Endodermal cell (in vitro differentiated cells): Measurements from ENCODE around the gene TATDN3. TPM values are rescaled to one million over a fixed set of nuclear protein-coding genes. Genes with fewer than 3 reads are reported as not detected.

Experiments
- DNase-seq: peaks from one replicate; pipeline ENCODE4 v3.0.0-alpha.2; 2017
- H3K27ac ChIP-seq: 2 replicates; pipeline ENCODE4 v1.5.1; 2013; ENCODE audit warnings: mild to moderate bottlenecking, low read depth, low read length, moderate library complexity
- H3K27me3 ChIP-seq: 2 replicates; pipeline ENCODE4 v1.6.1; 2013; ENCODE audit warnings: mild to moderate bottlenecking, low read length, moderate library complexity; ENCODE audit not compliant: insufficient read depth, control insufficient read depth, poor library complexity, severe bottlenecking
- H3K36me3 ChIP-seq: 2 replicates; pipeline ENCODE4 v1.7.0; 2013; ENCODE audit warnings: mild to moderate bottlenecking, low read length, moderate library complexity; ENCODE audit not compliant: control insufficient read depth, insufficient read depth
- H3K4me1 ChIP-seq: one replicate; pipeline ENCODE4 v1.7.0; 2013; ENCODE audit warnings: low read length; ENCODE audit not compliant: control insufficient read depth, insufficient read depth
- H3K4me3 ChIP-seq: 2 replicates; pipeline ENCODE4 v1.5.1; 2013; ENCODE audit warnings: mild to moderate bottlenecking, low read length, moderate library complexity
- H3K9ac ChIP-seq: 2 replicates; pipeline ENCODE4 v1.6.1; 2013; ENCODE audit warnings: mild to moderate bottlenecking, low read length, moderate library complexity; ENCODE audit not compliant: poor library complexity, severe bottlenecking; ENCODE audit errors: extremely low read depth
- H3K9me3 ChIP-seq: 2 replicates; pipeline ENCODE4 v1.6.1; 2013; ENCODE audit warnings: mild to moderate bottlenecking, low read length, moderate library complexity; ENCODE audit not compliant: control insufficient read depth
- H3K27ac Mint-ChIP-seq: 2 replicates; pipeline ENCODE4 v1.8.0; 2020; ENCODE audit warnings: mixed read lengths
- H3K27me3 Mint-ChIP-seq: 2 replicates; pipeline ENCODE4 v1.8.0; 2021; ENCODE audit warnings: mild to moderate bottlenecking, mixed read lengths; ENCODE audit not compliant: insufficient read depth
- H3K36me3 Mint-ChIP-seq: 2 replicates; pipeline ENCODE4 v1.8.0; 2020; ENCODE audit warnings: low read depth, mixed read lengths
- H3K4me1 Mint-ChIP-seq: 2 replicates; pipeline ENCODE4 v1.8.0; 2020; ENCODE audit warnings: mixed read lengths
- H3K4me3 Mint-ChIP-seq: 2 replicates; pipeline ENCODE4 v1.8.0; 2020; ENCODE audit warnings: mild to moderate bottlenecking, moderate library complexity, mixed read lengths
- H3K9me3 Mint-ChIP-seq: 2 replicates; pipeline ENCODE4 v1.8.0; 2020; ENCODE audit warnings: mild to moderate bottlenecking, mixed read lengths
- WGBS, 2 experiments: methylation state at CpG; one replicate each; pipeline versions ENCODE4 v1.1.5 to v1.1.7; 2013; ENCODE audit warnings: missing lambda C conversion rate in 2 of 2, mixed read lengths in 1 of 2; ENCODE audit not compliant: insufficient coverage in 1 of 2, insufficient read length in 1 of 2; 5-methylcytosine and 5-hydroxymethylcytosine counted together
- total RNA-seq, 2 donors: library from RNA; stranded (reverse); fragmentation: NEBNext Ultra II Directional in 1 of 2; extraction: Animal tissue kit (Norgen Biotek cat#: 25700) in 1 of 2; gene quantifications; 2 replicates in 1 of 2; 3 replicates in 1 of 2; pipeline ENCODE4 v1.2.1, GENCODE V29; 2021
- TF ChIP-seq, protein P1 (sequence below): fragments of 200-600 bp; sonication (generic); conservative IDR thresholded peaks from 2 replicates; pipeline ENCODE4 v1.5.0; 2021; ENCODE audit warnings: antibody characterized with exemption, mild to moderate bottlenecking

The TATDN3 gene
- total RNA-seq, 2 donors from 2014 or later, result 14.9 to 26.3 TPM

DNA sequence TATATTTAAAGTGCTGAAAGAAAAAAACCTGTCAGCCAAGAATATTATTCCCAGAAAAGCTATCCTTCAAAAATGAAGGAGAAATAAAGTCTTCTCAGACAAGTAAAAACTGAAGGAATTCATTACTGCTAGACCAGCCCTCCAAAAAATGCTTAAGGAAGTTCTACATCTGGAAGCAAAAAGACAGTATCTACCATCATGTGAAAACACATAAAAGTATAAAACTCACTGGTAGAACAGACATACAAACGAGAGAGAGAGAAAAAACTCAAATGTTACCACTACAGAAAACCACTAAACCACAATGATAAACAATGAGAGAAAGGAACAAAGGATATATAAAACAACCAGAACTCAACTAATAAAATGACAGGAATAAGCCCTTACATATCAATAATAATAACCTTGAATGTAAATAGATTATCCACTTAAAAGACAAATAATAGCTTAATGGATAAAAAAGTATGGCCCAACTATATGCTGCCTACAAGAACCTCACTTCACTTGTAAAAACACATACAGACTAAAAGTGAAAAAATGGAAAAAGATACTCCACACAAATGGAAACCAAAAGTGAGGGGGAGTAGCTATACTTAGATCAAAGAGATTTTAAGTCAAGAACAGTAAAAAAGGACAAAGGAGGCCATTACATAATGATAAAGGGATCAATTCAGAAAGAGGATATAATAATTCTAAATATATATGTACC lies 22.1 kb upstream of the TATDN3 start:
- Mint-ChIP-seq H3K4me3 (no peak overlapping the region), H3K4me1 (no peaks in the 10 kb centered on the region), H3K36me3 (peaks cover 81% of the 10 kb centered on the region), H3K27me3 (no peaks in the 10 kb centered on the region), H3K27ac (no peak overlapping the region), H3K9me3 (peaks cover 43% of the 10 kb centered on the region)
- H3K27ac ChIP-seq, result no peak overlapping the region
- TF ChIP-seq, protein P1, sequence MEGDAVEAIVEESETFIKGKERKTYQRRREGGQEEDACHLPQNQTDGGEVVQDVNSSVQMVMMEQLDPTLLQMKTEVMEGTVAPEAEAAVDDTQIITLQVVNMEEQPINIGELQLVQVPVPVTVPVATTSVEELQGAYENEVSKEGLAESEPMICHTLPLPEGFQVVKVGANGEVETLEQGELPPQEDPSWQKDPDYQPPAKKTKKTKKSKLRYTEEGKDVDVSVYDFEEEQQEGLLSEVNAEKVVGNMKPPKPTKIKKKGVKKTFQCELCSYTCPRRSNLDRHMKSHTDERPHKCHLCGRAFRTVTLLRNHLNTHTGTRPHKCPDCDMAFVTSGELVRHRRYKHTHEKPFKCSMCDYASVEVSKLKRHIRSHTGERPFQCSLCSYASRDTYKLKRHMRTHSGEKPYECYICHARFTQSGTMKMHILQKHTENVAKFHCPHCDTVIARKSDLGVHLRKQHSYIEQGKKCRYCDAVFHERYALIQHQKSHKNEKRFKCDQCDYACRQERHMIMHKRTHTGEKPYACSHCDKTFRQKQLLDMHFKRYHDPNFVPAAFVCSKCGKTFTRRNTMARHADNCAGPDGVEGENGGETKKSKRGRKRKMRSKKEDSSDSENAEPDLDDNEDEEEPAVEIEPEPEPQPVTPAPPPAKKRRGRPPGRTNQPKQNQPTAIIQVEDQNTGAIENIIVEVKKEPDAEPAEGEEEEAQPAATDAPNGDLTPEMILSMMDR, result no peak
- peaks cover 56% of the 10 kb centered on the region for H3K9me3 ChIP-seq
- H3K9ac ChIP-seq, result no peak overlapping the region
- H3K4me3 ChIP-seq, result peak overlapping the region; percentile 54
- peaks cover 51% of the 10 kb centered on the region for H3K36me3 ChIP-seq
- no peaks in the 10 kb centered on the region for H3K4me1 ChIP-seq
- DNase-seq, result no peak
- 100% methylated on average over 1 of the region's 1 CpG; no CpG with 5 or more reads in 1 of the 2 experiments for WGBS, 2 experiments
- no peaks in the 10 kb centered on the region for H3K27me3 ChIP-seq

DNA sequence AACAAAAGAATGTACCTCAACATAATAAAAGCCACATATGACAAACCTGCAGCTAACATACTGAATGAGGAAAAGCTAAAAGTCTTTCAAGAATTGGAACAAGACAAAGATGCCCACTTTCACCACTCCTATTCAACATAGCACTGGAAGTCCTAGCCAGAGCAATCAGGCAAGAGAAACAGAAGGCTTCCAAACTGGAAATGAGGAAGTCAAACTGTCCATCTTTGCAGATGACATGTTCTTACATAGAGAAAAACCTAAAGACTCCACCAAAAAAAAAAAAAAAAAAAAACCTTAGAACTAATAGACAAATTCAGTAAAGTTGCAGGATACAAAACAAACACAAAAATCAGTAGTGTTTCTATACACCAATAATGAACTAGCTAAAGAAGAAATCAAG lies 20.4 kb upstream of the TATDN3 start:
- Histone ChIP-seq H3K9ac (no peak overlapping the region), H3K4me1 (no peaks in the 10 kb centered on the region), H3K27ac (no peak overlapping the region), H3K9me3 (peaks cover 52% of the 10 kb centered on the region), H3K27me3 (no peaks in the 10 kb centered on the region), H3K36me3 (peaks cover 63% of the 10 kb centered on the region), H3K4me3 (no peak overlapping the region)
- no peak for DNase-seq
- no peaks in the 10 kb centered on the region for H3K27me3 Mint-ChIP-seq
- H3K27ac Mint-ChIP-seq, result no peak overlapping the region
- H3K4me3 Mint-ChIP-seq, result no peak overlapping the region
- peaks cover 80% of the 10 kb centered on the region for H3K36me3 Mint-ChIP-seq
- H3K4me1 Mint-ChIP-seq, result no peaks in the 10 kb centered on the region
- TF ChIP-seq, protein P1, result no peak
- peaks cover 41% of the 10 kb centered on the region for H3K9me3 Mint-ChIP-seq

DNA sequence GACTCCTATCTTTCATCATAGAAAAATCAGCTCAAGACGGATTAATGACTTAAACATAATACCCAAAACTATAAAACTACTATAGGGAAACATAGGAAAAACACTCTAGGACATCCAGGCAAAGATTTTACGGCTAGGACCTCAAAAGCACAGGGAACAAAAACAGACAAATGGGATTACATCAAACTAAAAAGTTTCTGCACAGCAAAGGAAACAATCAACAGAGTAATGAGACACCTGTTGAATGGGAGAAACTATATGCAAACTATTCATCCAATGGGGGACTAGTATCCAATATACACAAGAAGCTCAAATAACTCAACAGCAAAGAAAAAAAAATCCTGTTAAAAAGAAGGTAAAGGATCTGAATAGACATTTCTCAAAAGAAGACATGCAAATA lies 18.7 kb upstream of the TATDN3 start:
- Histone ChIP-seq H3K36me3 (peaks cover 74% of the 10 kb centered on the region), H3K9ac (no peak overlapping the region), H3K27me3 (no peaks in the 10 kb centered on the region), H3K27ac (no peak overlapping the region), H3K9me3 (peaks cover 50% of the 10 kb centered on the region), H3K4me3 (no peak overlapping the region), H3K4me1 (no peaks in the 10 kb centered on the region)
- Mint-ChIP-seq H3K27me3 (no peaks in the 10 kb centered on the region), H3K4me1 (no peaks in the 10 kb centered on the region), H3K36me3 (peaks cover 81% of the 10 kb centered on the region), H3K27ac (no peak overlapping the region), H3K4me3 (no peak overlapping the region), H3K9me3 (peaks cover 34% of the 10 kb centered on the region)
- 60 to 88% methylated on average over 1 to 2 of the region's 2 CpGs for WGBS, 2 experiments
- DNase-seq, result no peak
- TF ChIP-seq, protein P1, result no peak
